Neuronal stem cell (in vitro differentiated cells): ENCODE measurements around the gene TAF1A.

Source experiments
- DNase-seq: peaks from one replicate; pipeline ENCODE4 v3.0.0-alpha.2; 2013; ENCODE audit warnings: low spot score
- H2AFZ ChIP-seq: one replicate; pipeline ENCODE4 v1.6.1; 2013; ENCODE audit warnings: mild to moderate bottlenecking, low read length, inconsistent platforms
- H2AK5ac ChIP-seq: 2 replicates; pipeline ENCODE4 v1.6.1; 2013; ENCODE audit warnings: low read depth, mild to moderate bottlenecking, inconsistent platforms, low read length, moderate library complexity, mixed read lengths
- H2BK120ac ChIP-seq: 2 replicates; pipeline ENCODE4 v1.6.1; 2013; ENCODE audit warnings: low read depth, mild to moderate bottlenecking, inconsistent platforms, low read length, moderate library complexity, mixed read lengths
- H2BK12ac ChIP-seq: one replicate; pipeline ENCODE4 v1.6.1; 2013; ENCODE audit warnings: low read length, inconsistent platforms
- H2BK15ac ChIP-seq: 2 replicates; pipeline ENCODE4 v1.6.1; 2013; ENCODE audit warnings: mild to moderate bottlenecking, low read length, inconsistent platforms, mixed read lengths
- H2BK5ac ChIP-seq: one replicate; pipeline ENCODE4 v1.6.1; 2013; ENCODE audit warnings: inconsistent platforms, mild to moderate bottlenecking, low read length, moderate library complexity
- H3K14ac ChIP-seq: one replicate; pipeline ENCODE4 v1.6.1; 2013; ENCODE audit warnings: low read length, inconsistent platforms
- H3K18ac ChIP-seq: 2 replicates; pipeline ENCODE4 v1.6.1; 2013; ENCODE audit warnings: low read length, inconsistent platforms
- H3K23ac ChIP-seq: 2 replicates; pipeline ENCODE4 v1.6.1; 2013; ENCODE audit warnings: low read depth, mild to moderate bottlenecking, mixed read lengths, low read length, inconsistent platforms; ENCODE audit not compliant: poor library complexity
- H3K27ac ChIP-seq: replicated peaks from 3 replicates; pipeline ENCODE4 v1.5.1; 2013; ENCODE audit warnings: low read length, inconsistent platforms
- H3K27me3 ChIP-seq, 3 experiments: 2 replicates each; pipeline ENCODE4 v1.6.1; 2013; ENCODE audit warnings: low read length in 3 of 3, mild to moderate bottlenecking in 2 of 3, inconsistent platforms in 1 of 3, low read depth in 1 of 3, mixed read lengths in 1 of 3, moderate library complexity in 1 of 3; ENCODE audit not compliant: control insufficient read depth in 3 of 3, insufficient read depth in 3 of 3
- H3K36me3 ChIP-seq, 2 donors: replicated peaks in 1 of 2; 2 replicates each; pipeline ENCODE4 v1.6.1; 2013; ENCODE audit warnings: low read length in 2 of 2; ENCODE audit not compliant: control insufficient read depth in 2 of 2, insufficient read depth in 2 of 2
- H3K4ac ChIP-seq: 2 replicates; pipeline ENCODE4 v1.6.1; 2013; ENCODE audit warnings: inconsistent platforms, mild to moderate bottlenecking, low read length, moderate library complexity
- H3K4me1 ChIP-seq, 2 donors: 1 replicate in 1 of 2; 2 replicates in 1 of 2; pipeline ENCODE4 v1.6.1; 2013; ENCODE audit warnings: low read length in 2 of 2, low read depth in 1 of 2; ENCODE audit not compliant: control insufficient read depth in 2 of 2, insufficient read depth in 1 of 2
- H3K4me2 ChIP-seq: one replicate; pipeline ENCODE4 v1.6.1; 2013; ENCODE audit warnings: mild to moderate bottlenecking, low read length, inconsistent platforms; ENCODE audit not compliant: insufficient read depth, poor library complexity, severe bottlenecking
- H3K4me3 ChIP-seq, 2 donors: 2 replicates each; pipeline ENCODE4 v1.5.1; 2013; ENCODE audit warnings: low read length in 2 of 2, mild to moderate bottlenecking in 2 of 2, inconsistent platforms in 1 of 2, moderate library complexity in 1 of 2
- H3K79me1 ChIP-seq: one replicate; pipeline ENCODE4 v1.6.1; 2013; ENCODE audit warnings: low read depth, mild to moderate bottlenecking, inconsistent platforms, low read length, moderate library complexity
- H3K9ac ChIP-seq: one replicate; pipeline ENCODE4 v1.6.1; 2013; ENCODE audit warnings: mild to moderate bottlenecking, low read depth, low read length, inconsistent platforms; ENCODE audit not compliant: poor library complexity
- H3K9me3 ChIP-seq, 2 donors: replicated peaks in 1 of 2; 2 replicates each; pipeline versions ENCODE3 to v1.6.1; 2013; ENCODE audit warnings: low read length in 2 of 2, mild to moderate bottlenecking in 2 of 2, inconsistent platforms in 1 of 2, low read depth in 1 of 2, mixed read lengths in 1 of 2, moderate library complexity in 1 of 2; ENCODE audit not compliant: control insufficient read depth in 2 of 2, insufficient read depth in 1 of 2
- H4K8ac ChIP-seq: one replicate; pipeline ENCODE4 v1.6.1; 2013; ENCODE audit warnings: low read depth, mild to moderate bottlenecking, inconsistent platforms, low read length, moderate library complexity
- H4K91ac ChIP-seq: one replicate; pipeline ENCODE4 v1.6.1; 2013; ENCODE audit warnings: low read length, low read depth, mild to moderate bottlenecking, inconsistent platforms; ENCODE audit not compliant: poor library complexity
- WGBS, 2 donors: extraction: QIAGEN DNeasy Blood & Tissue Kit; methylation state at CpG; one replicate each; pipeline ENCODE4 v1.1.7; 2013; ENCODE audit warnings: missing lambda C conversion rate in 2 of 2, mixed read lengths in 1 of 2; ENCODE audit not compliant: insufficient read length in 2 of 2, insufficient replicate concordance in 1 of 2; ENCODE audit errors: extremely low coverage in 2 of 2; 5-methylcytosine and 5-hydroxymethylcytosine counted together

TAF1A gene

GRCh38 chr1:222600281-222600680, 10.5 kb upstream of the TAF1A start:
- Histone ChIP-seq H3K9me3 (no peaks in the 10 kb centered on the region), H2BK15ac (no peak overlapping the region)

GRCh38 chr1:222596696-222597095, 7.0 kb upstream of the TAF1A start:
- Histone ChIP-seq H3K4me1 (no peaks in the 10 kb centered on the region), H3K4me3 (no peak overlapping the region), H2BK15ac (no peak overlapping the region), H3K9ac (no peak overlapping the region), H4K8ac (no peak overlapping the region), H3K23ac (no peak overlapping the region), H3K14ac (no peak overlapping the region), H2BK120ac (no peak overlapping the region), H3K79me1 (no peaks in the 10 kb centered on the region), H2BK5ac (no peak overlapping the region), H3K4ac (no peak overlapping the region), H3K4me2 (no peak overlapping the region), H2AFZ (no peak overlapping the region), H3K9me3 (no peaks in the 10 kb centered on the region), H3K27me3 (no peaks in the 10 kb centered on the region), H4K91ac (no peak overlapping the region), H2BK12ac (no peak overlapping the region), H2AK5ac (no peak overlapping the region), H3K18ac (no peak overlapping the region), H3K27ac (no peak overlapping the region), H3K36me3 (no peaks in the 10 kb centered on the region)
- WGBS, 2 donors = no CpG with 5 or more reads among the region's 4 CpGs
- no peak for DNase-seq

More at GRCh38 chr1:222600281-222600680, 10.5 kb upstream of the TAF1A start:
- H3K4me2 ChIP-seq = no peak overlapping the region
- H2BK5ac ChIP-seq = no peak overlapping the region
- no peak overlapping the region for H2AFZ ChIP-seq
- no peak overlapping the region for H4K8ac ChIP-seq
- H3K23ac ChIP-seq = no peak overlapping the region
- H3K27ac ChIP-seq = no peak overlapping the region
- no peaks in the 10 kb centered on the region for H3K27me3 ChIP-seq
- H4K91ac ChIP-seq = no peak overlapping the region
- no peaks in the 10 kb centered on the region for H3K36me3 ChIP-seq
- no peak overlapping the region for H2BK120ac ChIP-seq
- no peak overlapping the region for H3K14ac ChIP-seq
- H3K4me3 ChIP-seq = no peak overlapping the region
- no peaks in the 10 kb centered on the region for H3K79me1 ChIP-seq
- H3K4ac ChIP-seq = no peak overlapping the region
- no peaks in the 10 kb centered on the region for H3K4me1 ChIP-seq
- DNase-seq = no peak
- H2AK5ac ChIP-seq = no peak overlapping the region
- H3K18ac ChIP-seq = no peak overlapping the region
- WGBS, 2 donors = no CpG with 5 or more reads among the region's 1 CpG
- H2BK12ac ChIP-seq = no peak overlapping the region
- H3K9ac ChIP-seq = no peak overlapping the region

- Histone ChIP-seq H4K91ac (no peak overlapping the region), H3K79me1 (no peaks in the 10 kb centered on the region), H3K4me3 (no peak overlapping the region), H3K36me3 (no peaks in the 10 kb centered on the region), H2AK5ac (no peak overlapping the region), H3K9me3 (no peaks in the 10 kb centered on the region), H4K8ac (no peak overlapping the region), H2BK120ac (no peak overlapping the region), H3K14ac (no peak overlapping the region), H3K27ac (no peak overlapping the region), H3K4me2 (no peak overlapping the region), H3K27me3 (no peaks in the 10 kb centered on the region), H2BK15ac (no peak overlapping the region), H3K9ac (no peak overlapping the region), H2AFZ (no peak overlapping the region), H2BK5ac (no peak overlapping the region), H3K4me1 (peaks cover 0 to 3% of the 10 kb centered on the region in 2 donors), H2BK12ac (no peak overlapping the region), H3K18ac (no peak overlapping the region), H3K23ac (no peak overlapping the region), H3K4ac (no peak overlapping the region)
- DNase-seq = no peak
- whole genome bisulfite sequencing, 2 donors = no CpG with 5 or more reads among the region's 3 CpGs
Observed at GRCh38 chr1:222594789-222595188, 5.1 kb upstream of the TAF1A start.

GRCh38 chr1:222592171-222592570, 2.4 kb upstream of the TAF1A start:
- Histone ChIP-seq H2AFZ (no peak overlapping the region), H3K36me3 (peaks cover 0 to 13% of the 10 kb centered on the region in 2 donors), H3K4ac (no peak overlapping the region), H3K4me2 (no peak overlapping the region), H2BK5ac (no peak overlapping the region), H4K8ac (no peak overlapping the region), H2BK12ac (no peak overlapping the region), H3K4me3 (no peak overlapping the region), H3K9ac (no peak overlapping the region), H2BK120ac (no peak overlapping the region), H3K9me3 (no peaks in the 10 kb centered on the region), H3K14ac (no peak overlapping the region), H3K27me3 (no peaks in the 10 kb centered on the region), H3K18ac (no peak overlapping the region), H3K27ac (no peak overlapping the region), H3K79me1 (no peaks in the 10 kb centered on the region), H3K4me1 (peaks cover 0 to 3% of the 10 kb centered on the region in 2 donors), H2BK15ac (no peak overlapping the region), H3K23ac (no peak overlapping the region), H2AK5ac (no peak overlapping the region), H4K91ac (no peak overlapping the region)
- no peak for DNase-seq
- no CpG with 5 or more reads among the region's 3 CpGs for WGBS, 2 donors
